Right ventricle myocardium inferior (tissue), 1 donor: Measurements from ENCODE around the gene SLIT3. TPM values are rescaled to one million over a fixed set of nuclear protein-coding genes. Genes with fewer than 3 reads are reported as not detected.

Source experiments
- ATAC-seq: fragments of 200-7000 bp; cut with Tn5 transposase; one replicate; pipeline ENCODE4 v1.9.1; 2020; ENCODE audit warnings: mild to moderate bottlenecking, moderate library complexity
- DNase-seq: peaks from one replicate; pipeline ENCODE4 v3.0.0; 2021; ENCODE audit errors: missing footprints
- intact Hi-C: fragments of 100-400 bp; cut with DNase I; formaldehyde crosslinking; loops from one replicate; pipeline ENCODE4 v1.11.0; 2022
- total RNA-seq: library from RNA; stranded (reverse); fragmentation: NEBNext Ultra II Directional; extraction: Animal tissue kit (Norgen Biotek cat#: 25700); gene quantifications from one replicate; pipeline ENCODE4 v1.2.1, GENCODE V29; 2021
- donor health status: DM: no; HTN: yes; CAD: no; lungs with severe emphysema.

SLIT3 gene
- total RNA-seq, 1 donor from 2014 or later: 12.4 TPM

- no peak for ATAC-seq
- DNase-seq: no peak
Measured at GRCh38 chr5:168723037-168723436, 577.9 kb downstream of the SLIT3 start.

GRCh38 chr5:168721966-168722365 is 579.0 kb downstream of the SLIT3 start:
- intact Hi-C loops: no loop called here
- ATAC-seq (no peak), DNase-seq (no peak)

More at GRCh38 chr5:168723037-168723436, 577.9 kb downstream of the SLIT3 start:
- intact Hi-C loops: no loop called here

GRCh38 chr5:168721002-168721753 is 579.8 kb downstream of the SLIT3 start:
- DNase-seq (no peak), ATAC-seq (no peak)
- intact Hi-C loops: no loop called here

- ATAC-seq: no peak
- no peak for DNase-seq
- intact Hi-C loops: no loop called here
Measured at GRCh38 chr5:168720575-168720974, 580.4 kb downstream of the SLIT3 start.

- ATAC-seq: no peak
- DNase-seq: no peak
- intact Hi-C loops: no loop called here
Measured at GRCh38 chr5:168714046-168714445, 586.9 kb downstream of the SLIT3 start.

GRCh38 chr5:168713051-168713450 is 587.9 kb downstream of the SLIT3 start:
- DNase-seq (no peak), ATAC-seq (no peak)
- intact Hi-C loops: no loop called here

GRCh38 chr5:168712280-168712924 is 588.5 kb downstream of the SLIT3 start:
- ATAC-seq: peak; percentile 77
- intact Hi-C loops: no loop called here
- DNase-seq: no peak

- no peak for ATAC-seq
- intact Hi-C loops: no loop called here
- no peak for DNase-seq
Measured at GRCh38 chr5:168710706-168711105, 590.2 kb downstream of the SLIT3 start.

GRCh38 chr5:168707716-168708695 is 592.9 kb downstream of the SLIT3 start:
- intact Hi-C loops: loop anchor here (5.0 to 10.0 kb wide), 2 partner anchors 167 to 239 kb away; no protein-coding TSS in a partner anchor
- ATAC-seq: no peak
- no peak for DNase-seq

GRCh38 chr5:168706655-168707069 is 594.3 kb downstream of the SLIT3 start:
- intact Hi-C loops: loop anchor here (5.0 to 10.0 kb wide), 2 partner anchors 168 to 241 kb away; no protein-coding TSS in a partner anchor
- peak; percentile 52 for ATAC-seq
- DNase-seq: no peak

- intact Hi-C loops: loop anchor here (5.0 to 10.0 kb wide), 2 partner anchors 169 to 242 kb away; no protein-coding TSS in a partner anchor
- DNase-seq (no peak), ATAC-seq (no peak)
Measured at GRCh38 chr5:168705321-168705720, 595.6 kb downstream of the SLIT3 start.

GRCh38 chr5:168702511-168702910 is 598.4 kb downstream of the SLIT3 start:
- ATAC-seq (no peak), DNase-seq (no peak)
- intact Hi-C loops: loop anchor here (10.0 kb wide), 1 partner anchor 172 kb away; no protein-coding TSS in a partner anchor

GRCh38 chr5:168701641-168702040 is 599.3 kb downstream of the SLIT3 start:
- DNase-seq (no peak), ATAC-seq (no peak)
- intact Hi-C loops: loop anchor here (10.0 kb wide), 1 partner anchor 173 kb away; no protein-coding TSS in a partner anchor

GRCh38 chr5:168699002-168699401 is 601.9 kb downstream of the SLIT3 start:
- intact Hi-C loops: no loop called here
- DNase-seq (no peak), ATAC-seq (peak; percentile 62)

GRCh38 chr5:168697034-168697720 is 603.8 kb downstream of the SLIT3 start:
- no peak for DNase-seq
- intact Hi-C loops: no loop called here
- no peak for ATAC-seq

GRCh38 chr5:168696611-168697010 is 604.3 kb downstream of the SLIT3 start:
- intact Hi-C loops: no loop called here
- ATAC-seq (no peak), DNase-seq (no peak)

GRCh38 chr5:168695301-168695835 is 605.6 kb downstream of the SLIT3 start:
- intact Hi-C loops: no loop called here
- ATAC-seq (no peak), DNase-seq (no peak)

GRCh38 chr5:168694289-168694688 is 606.6 kb downstream of the SLIT3 start:
- DNase-seq (no peak), ATAC-seq (no peak)
- intact Hi-C loops: no loop called here
